Coronary artery (tissue), 2 donors: ENCODE measurements around the gene FAM9B.

ENCODE experiments used
- DNase-seq: peaks from one replicate; pipeline ENCODE4 v3.0.0-alpha.2; 2017; ENCODE audit warnings: low spot score
- H3K27ac ChIP-seq, 2 donors: fragments of 200-600 bp; sonication (generic); one replicate each; pipeline ENCODE4 v1.5.1; 2016 to 2019
- H3K4me3 ChIP-seq: fragments of 200-600 bp; sonication (generic); 2 replicates; pipeline ENCODE4 v1.5.1; 2016; ENCODE audit warnings: mild to moderate bottlenecking, moderate library complexity
- TF ChIP-seq, protein P1 (sequence below): fragments of 200-600 bp; sonication (generic); IDR thresholded peaks from one replicate; pipeline ENCODE4 v1.5.1; 2019; ENCODE audit warnings: antibody characterized with exemption

Gene FAM9B

DNA sequence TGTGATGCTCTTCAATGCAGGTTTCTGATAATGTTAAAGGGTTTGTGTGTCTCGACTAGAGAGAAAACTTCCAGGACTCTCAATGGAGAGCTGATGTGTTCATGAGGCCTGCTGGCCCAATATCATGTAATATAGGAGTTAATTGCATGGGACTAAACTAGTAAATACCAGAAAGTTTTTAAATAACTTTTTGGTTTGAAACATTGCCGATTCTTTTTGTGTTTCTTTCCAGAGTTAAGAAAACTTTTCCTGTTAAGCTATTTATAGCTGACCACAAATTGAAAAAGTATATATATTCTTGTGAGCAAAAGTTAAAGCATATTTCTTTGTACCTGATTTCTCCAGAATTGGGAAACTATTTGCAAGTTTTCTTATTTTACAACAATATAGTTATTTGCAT, 49.7 kb downstream of the FAM9B start:
- Histone ChIP-seq H3K4me3 (no peak overlapping the region), H3K27ac (no peak overlapping the region)
- TF ChIP-seq, protein P1, sequence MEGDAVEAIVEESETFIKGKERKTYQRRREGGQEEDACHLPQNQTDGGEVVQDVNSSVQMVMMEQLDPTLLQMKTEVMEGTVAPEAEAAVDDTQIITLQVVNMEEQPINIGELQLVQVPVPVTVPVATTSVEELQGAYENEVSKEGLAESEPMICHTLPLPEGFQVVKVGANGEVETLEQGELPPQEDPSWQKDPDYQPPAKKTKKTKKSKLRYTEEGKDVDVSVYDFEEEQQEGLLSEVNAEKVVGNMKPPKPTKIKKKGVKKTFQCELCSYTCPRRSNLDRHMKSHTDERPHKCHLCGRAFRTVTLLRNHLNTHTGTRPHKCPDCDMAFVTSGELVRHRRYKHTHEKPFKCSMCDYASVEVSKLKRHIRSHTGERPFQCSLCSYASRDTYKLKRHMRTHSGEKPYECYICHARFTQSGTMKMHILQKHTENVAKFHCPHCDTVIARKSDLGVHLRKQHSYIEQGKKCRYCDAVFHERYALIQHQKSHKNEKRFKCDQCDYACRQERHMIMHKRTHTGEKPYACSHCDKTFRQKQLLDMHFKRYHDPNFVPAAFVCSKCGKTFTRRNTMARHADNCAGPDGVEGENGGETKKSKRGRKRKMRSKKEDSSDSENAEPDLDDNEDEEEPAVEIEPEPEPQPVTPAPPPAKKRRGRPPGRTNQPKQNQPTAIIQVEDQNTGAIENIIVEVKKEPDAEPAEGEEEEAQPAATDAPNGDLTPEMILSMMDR: no peak
- no peak for DNase-seq

DNA sequence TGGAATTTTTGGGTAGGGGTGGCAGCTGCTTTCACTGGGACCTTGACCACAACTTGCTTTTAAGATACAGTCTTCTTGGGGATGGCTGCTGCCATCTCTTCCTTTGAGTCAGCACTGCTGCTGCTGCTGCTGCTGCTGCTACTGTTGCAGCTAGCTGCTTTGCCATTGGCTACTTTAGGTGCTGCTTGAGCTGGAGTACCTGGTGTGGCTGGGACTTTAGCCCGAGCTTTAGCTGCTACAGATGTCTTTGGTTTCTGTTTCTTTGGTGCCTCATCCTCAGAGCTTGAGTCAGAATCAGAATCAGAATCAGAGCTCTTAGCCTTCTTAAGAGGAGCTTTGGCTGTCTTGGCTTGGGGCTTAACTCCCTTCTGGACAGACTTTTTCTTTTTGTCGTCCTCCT, 52.2 kb downstream of the FAM9B start:
- TF ChIP-seq, protein P1: no peak
- H3K4me3 ChIP-seq: no peak overlapping the region
- no peak for DNase-seq
- no peak overlapping the region for H3K27ac ChIP-seq

DNA sequence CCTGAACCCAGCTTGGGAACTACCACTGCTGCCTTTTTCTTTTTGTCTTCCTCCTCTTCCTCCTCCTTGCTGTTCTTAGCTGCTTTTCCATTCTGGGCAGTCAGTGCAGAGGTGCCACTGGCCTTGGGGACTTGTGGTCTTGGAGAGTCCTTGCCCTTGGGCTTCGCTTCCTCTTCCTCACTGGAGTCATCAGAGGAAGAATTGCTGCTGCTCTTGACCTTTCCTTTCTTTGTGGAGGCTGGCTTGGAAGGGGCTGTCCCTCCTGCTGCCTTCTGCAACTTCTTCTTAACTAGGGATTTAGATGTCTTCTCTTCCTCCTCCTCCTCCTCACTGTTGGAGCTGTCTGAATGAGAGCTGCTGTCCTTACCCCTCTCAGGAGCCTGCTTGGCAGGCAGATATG, 53.2 kb downstream of the FAM9B start:
- TF ChIP-seq, protein P1: no peak
- Histone ChIP-seq H3K4me3 (no peak overlapping the region), H3K27ac (no peak overlapping the region)
- no peak for DNase-seq
